ENCODE measurements around the gene SRC. TPM values are rescaled to one million over a fixed set of nuclear protein-coding genes. Genes with fewer than 3 reads are reported as not detected.

The SRC gene
- total and polyA plus RNA-seq, 2 donors (not counting 3 experiments of a cell fraction or from before 2014, with no cell fraction given) = 22.6 to 29.4 TPM

GRCh38 chr20:37452236-37452635, 106.3 kb downstream of the SRC start:
- H3K9me3 ChIP-seq (replicated peaks; ENCODE audit: control insufficient read depth, insufficient read depth, low read length) = no peaks in the 10 kb centered on the region
- H4K20me1 ChIP-seq (replicated peaks; ENCODE audit: control insufficient read depth, extremely low read depth, insufficient read depth, low read length) = no peaks in the 10 kb centered on the region
- DNase-seq (ENCODE audit: low read depth, low spot score) (no peak), FAIRE-seq (no peak)
- no peaks in the 10 kb centered on the region for H3K36me3 ChIP-seq (ENCODE audit: control insufficient read depth in 2 of 2, extremely low read depth in 1 of 2, insufficient read depth in 2 of 2, low read length in 2 of 2)
- no TSS peak for BruUV-seq (replicated peaks)
- no peak overlapping the region for H3K27ac ChIP-seq (ENCODE audit: insufficient read depth, low read depth, low read length)
- POLR2A ChIA-PET = no interaction called here
- intact Hi-C loops (cut with micrococcal nuclease) = no loop called here
- no peak overlapping the region for H3K4me2 ChIP-seq (ENCODE audit: insufficient read depth, low read length)
- H3K4me3 ChIP-seq (replicated peaks in 1 of 3; ENCODE audit: insufficient read depth in 1 of 3, low read depth in 1 of 3, low read length in 3 of 3) = no peak overlapping the region
- no peak overlapping the region for H3K9ac ChIP-seq (replicated peaks; ENCODE audit: extremely low read depth, insufficient read depth, low read length)
- no peaks in the 10 kb centered on the region for H3K79me2 ChIP-seq (ENCODE audit: control insufficient read depth, insufficient read depth, low read length)
- H2AFZ ChIP-seq (ENCODE audit: low read depth, low read length) = no peak overlapping the region
- H3K27me3 ChIP-seq (ENCODE audit: control insufficient read depth in 2 of 2, insufficient read depth in 2 of 2, low read length in 2 of 2) = peaks cover 2% of the 10 kb centered on the region in 2 experiments
- TF ChIP-seq POLR2A (IDR thresholded peaks at IDR 0.05; ENCODE audit: low read depth, low read length) (no peak), MAX (IDR thresholded peaks at IDR 0.05; ENCODE audit: insufficient read depth, insufficient read length) (no peak), EZH2 (IDR thresholded peaks at IDR 0.05; ENCODE audit: borderline replicate concordance, low read depth, low read length, severe bottlenecking) (no peak), JUN (IDR thresholded peaks at IDR 0.05; ENCODE audit: borderline replicate concordance, insufficient read depth, insufficient read length, low read depth) (no peak), FOS (IDR thresholded peaks at IDR 0.05; ENCODE audit: borderline replicate concordance, insufficient read depth, low read length) (no peak), POLR2AphosphoS5 (IDR thresholded peaks at IDR 0.05; ENCODE audit: insufficient read depth, low read depth, low read length) (no peak), GATA2 (IDR thresholded peaks at IDR 0.05; ENCODE audit: insufficient read depth, insufficient read length, low read depth, low read length) (no peak), MYC (IDR thresholded peaks at IDR 0.05; ENCODE audit: low read depth, low read length) (no peak), CTCF (IDR thresholded peaks at IDR 0.05; ENCODE audit: extremely low read depth in 1 of 2, insufficient read depth in 1 of 2, low read depth in 1 of 2, low read length in 2 of 2) (no peak)
- H3K4me1 ChIP-seq (ENCODE audit: control insufficient read depth, extremely low read depth, insufficient read depth, low read length) = no peaks in the 10 kb centered on the region
- dilution Hi-C loops (cut with MboI; ENCODE audit: extremely low pct_ligation_motif_present, low sequenced_read_pairs) = no loop called here
- CTCF ChIA-PET = no interaction called here
- H3K9me1 ChIP-seq (replicated peaks; ENCODE audit: control insufficient read depth, extremely low read depth, insufficient read depth, low read length) = no peaks in the 10 kb centered on the region

Data from endothelial cell of umbilical vein (primary cell).